Peyer's patch (tissue), 4 donors: Measurements from ENCODE around the gene RAI14.

Experiments used
- POLR2A ChIP-seq, 2 donors: fragments of 450-650 bp; IDR thresholded peaks; one replicate each; pipeline ENCODE4 v1.5.1; 2017; ENCODE audit warnings: antibody characterized with exemption in 2 of 2, mild to moderate bottlenecking in 2 of 2, moderate library complexity in 2 of 2
- TF ChIP-seq, protein P1 (sequence below), 6 experiments: fragments of 450-650 bp in 4 of 6; fragments of 200-600 bp in 2 of 6; sonication (generic) in 1 of 6; IDR thresholded peaks; one replicate each; pipeline ENCODE4 v1.5.1; 2017 to 2019; ENCODE audit warnings: antibody characterized with exemption in 6 of 6, mild to moderate bottlenecking in 3 of 6, moderate library complexity in 1 of 6

DNA sequence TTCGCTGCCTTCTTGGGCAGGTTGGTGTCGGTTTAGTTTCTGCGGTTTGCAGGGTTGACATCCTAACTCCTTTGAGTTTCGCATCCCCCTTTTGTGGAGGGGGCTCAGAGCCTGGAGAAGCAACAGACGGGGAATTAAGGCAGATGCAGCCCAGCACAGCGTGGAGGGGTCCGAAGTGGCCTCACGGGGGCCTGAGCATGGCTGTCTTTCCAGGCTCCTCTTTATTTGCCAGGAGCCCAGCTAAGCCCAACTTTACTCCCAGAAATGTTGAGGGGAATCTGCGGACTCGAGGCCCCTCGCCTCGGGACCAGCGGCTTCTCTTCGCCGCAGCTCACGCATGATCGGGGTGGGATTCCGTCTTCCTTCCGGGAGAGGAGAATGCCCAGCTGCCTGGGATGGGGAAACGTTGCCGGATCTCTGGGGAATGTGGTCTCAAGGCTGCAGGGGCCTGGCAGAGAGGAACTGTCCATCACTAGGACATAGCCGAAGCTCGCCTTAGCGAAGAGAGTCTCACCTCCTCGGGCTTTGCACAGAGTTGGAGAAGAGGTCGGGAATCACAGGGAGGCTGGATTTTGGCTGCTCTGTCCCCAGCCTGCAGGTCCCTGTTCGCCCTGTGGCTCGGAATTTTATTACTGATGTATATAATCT lies 1.3 kb downstream of the RAI14 start:
- TF ChIP-seq, protein P1, sequence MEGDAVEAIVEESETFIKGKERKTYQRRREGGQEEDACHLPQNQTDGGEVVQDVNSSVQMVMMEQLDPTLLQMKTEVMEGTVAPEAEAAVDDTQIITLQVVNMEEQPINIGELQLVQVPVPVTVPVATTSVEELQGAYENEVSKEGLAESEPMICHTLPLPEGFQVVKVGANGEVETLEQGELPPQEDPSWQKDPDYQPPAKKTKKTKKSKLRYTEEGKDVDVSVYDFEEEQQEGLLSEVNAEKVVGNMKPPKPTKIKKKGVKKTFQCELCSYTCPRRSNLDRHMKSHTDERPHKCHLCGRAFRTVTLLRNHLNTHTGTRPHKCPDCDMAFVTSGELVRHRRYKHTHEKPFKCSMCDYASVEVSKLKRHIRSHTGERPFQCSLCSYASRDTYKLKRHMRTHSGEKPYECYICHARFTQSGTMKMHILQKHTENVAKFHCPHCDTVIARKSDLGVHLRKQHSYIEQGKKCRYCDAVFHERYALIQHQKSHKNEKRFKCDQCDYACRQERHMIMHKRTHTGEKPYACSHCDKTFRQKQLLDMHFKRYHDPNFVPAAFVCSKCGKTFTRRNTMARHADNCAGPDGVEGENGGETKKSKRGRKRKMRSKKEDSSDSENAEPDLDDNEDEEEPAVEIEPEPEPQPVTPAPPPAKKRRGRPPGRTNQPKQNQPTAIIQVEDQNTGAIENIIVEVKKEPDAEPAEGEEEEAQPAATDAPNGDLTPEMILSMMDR (IDR thresholded peaks at IDR 0.05), result no peak
- TF ChIP-seq POLR2A (IDR thresholded peaks at IDR 0.05), result no peak
